ENCODE results near the gene GMPPB.
"Not testable (repeated sequence)": the region's sequence is repeated elsewhere in the genome, so short reads cannot be mapped to it uniquely, and the experiment has no call there.

Gene GMPPB

DNA sequence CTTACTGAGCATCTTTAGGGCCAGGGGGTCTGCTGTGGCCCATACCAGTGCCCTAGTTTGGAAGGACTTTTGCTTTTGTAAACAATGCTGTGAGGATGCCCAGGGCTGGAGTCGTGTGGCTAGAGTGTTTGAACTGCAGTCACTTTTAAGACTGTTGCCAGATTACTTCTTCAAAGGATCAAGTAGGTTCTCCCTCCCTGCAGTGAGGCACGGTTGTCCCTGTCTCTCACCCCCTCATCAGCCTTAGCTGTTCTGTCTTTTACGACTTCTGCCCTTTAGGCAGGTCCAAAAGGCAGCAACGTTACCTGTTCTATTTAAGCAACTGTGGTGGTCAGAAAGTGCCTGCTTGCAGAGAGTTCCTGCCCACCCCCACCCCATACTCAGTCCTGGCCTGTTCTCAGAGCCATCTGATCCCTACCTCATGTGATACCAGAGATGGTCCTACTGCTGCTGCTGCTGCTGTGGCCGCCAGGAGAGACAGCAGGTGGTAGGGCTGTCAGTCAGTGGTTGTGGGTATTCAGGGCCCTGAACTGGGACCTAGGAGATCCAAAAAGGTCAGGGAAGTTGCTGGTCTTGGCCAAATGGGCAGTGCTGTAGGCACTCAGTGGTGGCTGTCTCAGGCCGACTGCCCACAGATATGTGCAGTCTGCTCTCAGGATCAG, 29.2 kb downstream of the GMPPB start:
- not testable (repeated sequence) for DNase-seq (ENCODE audit: low read depth in 2 of 3, low spot score in 2 of 3)

DNA sequence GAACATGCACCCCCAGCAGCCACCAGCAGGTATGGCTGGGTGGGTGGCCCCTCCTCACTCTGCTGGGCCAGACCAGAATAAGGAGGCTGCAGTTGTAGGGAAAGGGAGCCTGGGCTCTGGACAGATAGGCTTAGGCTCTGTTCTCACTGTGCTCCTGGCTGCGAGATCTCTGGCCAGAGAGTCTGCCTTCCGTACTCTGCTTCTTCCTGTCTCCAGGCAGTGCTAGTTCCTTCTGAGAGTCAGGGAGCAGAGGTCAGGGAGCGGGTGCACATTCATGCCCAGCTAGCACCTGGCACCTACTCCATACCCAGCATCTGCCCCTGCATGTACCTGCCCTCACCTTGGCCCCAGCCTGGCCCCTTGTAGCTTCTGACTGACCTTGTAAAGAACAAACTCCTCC, 32.3 kb downstream of the GMPPB start:
- not testable (repeated sequence) for DNase-seq (ENCODE audit: low read depth in 2 of 3, low spot score in 2 of 3)

- not testable (repeated sequence) for DNase-seq (ENCODE audit: low read depth in 2 of 3, low spot score in 2 of 3)
Measured at GRCh38 chr3:49690856-49691255, 32.9 kb downstream of the GMPPB start.

GRCh38 chr3:49689908-49690624, 33.7 kb downstream of the GMPPB start:
- not testable (repeated sequence) for DNase-seq (ENCODE audit: low read depth in 2 of 3, low spot score in 2 of 3)

DNA sequence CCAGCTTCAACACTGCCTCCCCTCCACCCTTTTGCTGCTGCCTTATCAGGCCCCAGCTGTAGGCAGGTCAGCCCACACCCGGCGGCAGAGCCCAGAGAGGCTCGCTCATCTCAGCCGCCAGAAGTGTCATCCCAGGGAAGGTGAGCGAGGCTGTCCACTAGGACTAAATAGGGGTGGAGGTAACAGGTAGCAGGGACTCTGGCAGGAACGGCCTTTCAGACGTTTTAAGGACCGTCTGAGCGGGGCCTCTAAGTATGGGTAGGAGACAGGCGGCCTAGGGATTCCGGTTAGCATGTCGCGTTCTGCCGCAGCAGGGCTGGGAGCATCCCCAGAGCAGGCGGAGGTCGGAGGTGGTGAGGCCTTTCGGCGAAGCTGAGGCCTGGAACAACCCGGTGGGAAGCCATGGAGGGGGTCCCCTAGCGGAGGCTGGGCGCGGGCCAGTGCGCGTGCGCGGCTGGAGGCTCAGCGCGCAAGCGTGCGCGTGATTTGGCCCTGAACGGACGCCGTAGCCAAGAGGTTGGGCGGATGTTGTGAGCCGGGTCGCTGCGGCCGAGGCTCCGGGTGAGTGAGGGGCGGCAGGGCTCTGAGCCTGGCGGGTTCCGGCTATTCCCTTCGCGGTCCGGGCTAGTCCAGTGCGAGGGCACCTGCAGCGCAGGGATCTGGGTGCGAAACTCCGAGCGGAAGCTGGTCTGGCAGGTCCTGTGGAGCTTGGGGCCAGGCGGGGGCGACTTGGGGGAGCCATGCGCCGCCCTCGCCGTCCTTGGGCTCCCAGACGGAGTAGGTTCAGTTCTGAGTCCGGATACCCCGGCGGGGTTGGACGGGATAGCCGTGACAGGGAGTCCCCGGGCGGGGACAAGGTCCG, 34.5 kb downstream of the GMPPB start, which contains the start of the genes MST1 and RNF123:
Gene MST1, minus strand, starts transcription at position 429 of the 862 bp plus-strand sequence. CDS start 783 bp downstream, outside the sequence.
Gene RNF123, plus strand, starts transcription at position 512 of the 862 bp plus-strand sequence. CDS start 1,609 bp downstream, outside the sequence.
- DNase-seq (ENCODE audit: low read depth in 2 of 3, low spot score in 2 of 3): peak; percentile 85 to 91 (median 90)

- not testable (repeated sequence) for DNase-seq (ENCODE audit: low read depth in 2 of 3, low spot score in 2 of 3)
Measured at GRCh38 chr3:49688338-49689045, 35.3 kb downstream of the GMPPB start.

DNA sequence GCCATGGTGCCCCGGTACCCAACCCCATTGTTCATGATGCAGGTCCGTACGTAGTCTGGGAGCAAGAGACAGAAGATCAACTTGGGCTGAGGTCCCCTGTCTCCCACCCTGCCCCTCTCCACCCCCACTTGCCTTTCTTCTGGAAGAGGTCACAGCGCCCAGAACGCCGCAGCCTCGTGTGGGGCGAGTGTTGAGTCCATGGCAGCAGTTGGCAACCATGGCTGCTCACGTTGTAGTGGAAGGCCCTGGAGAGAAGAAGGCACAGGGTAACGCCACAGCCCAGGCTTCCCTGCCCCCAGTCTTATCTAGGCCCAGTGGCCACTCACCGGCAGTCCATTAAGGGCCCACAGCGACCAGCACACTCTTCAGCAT, 36.3 kb downstream of the GMPPB start:
- not testable (repeated sequence) for DNase-seq (ENCODE audit: low read depth in 2 of 3, low spot score in 2 of 3)

- peak in 1 of 3 experiments; percentile 24 for DNase-seq (ENCODE audit: low read depth in 2 of 3, low spot score in 2 of 3)
Measured at GRCh38 chr3:49686769-49687423, 36.9 kb downstream of the GMPPB start.

- DNase-seq (ENCODE audit: low read depth in 2 of 3, low spot score in 2 of 3): not testable (repeated sequence)
Measured at GRCh38 chr3:49686346-49686745, 37.4 kb downstream of the GMPPB start.

- DNase-seq (ENCODE audit: low read depth in 2 of 3, low spot score in 2 of 3): not testable (repeated sequence)
Measured at GRCh38 chr3:49685846-49686245, 37.9 kb downstream of the GMPPB start.

- DNase-seq (ENCODE audit: low read depth in 2 of 3, low spot score in 2 of 3): not testable (repeated sequence)
Measured at GRCh38 chr3:49685103-49685502, 38.6 kb downstream of the GMPPB start.

DNA sequence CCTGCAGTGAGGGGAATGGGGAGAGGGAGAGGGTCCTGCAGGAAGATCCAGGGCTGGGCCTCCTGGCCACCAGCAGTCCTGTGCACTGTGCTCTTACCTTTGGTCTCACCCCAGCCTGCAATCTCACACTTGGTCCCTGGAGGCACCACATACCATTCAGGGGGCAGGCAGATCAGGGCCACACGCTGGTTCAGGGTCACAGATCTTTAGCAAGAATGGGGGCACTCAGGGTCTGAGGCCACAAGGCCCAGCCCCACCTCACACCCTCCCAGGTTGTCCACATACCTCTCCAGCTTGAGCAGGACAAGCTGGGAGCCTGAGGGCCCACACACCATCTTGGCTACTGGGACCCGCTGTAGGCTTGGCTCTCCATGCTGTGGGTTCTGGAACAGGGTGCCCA, 39.3 kb downstream of the GMPPB start:
- not testable (repeated sequence) for DNase-seq (ENCODE audit: low read depth in 2 of 3, low spot score in 2 of 3)

GRCh38 chr3:49683162-49683561, 40.6 kb downstream of the GMPPB start:
- DNase-seq (ENCODE audit: low read depth in 2 of 3, low spot score in 2 of 3): no peak

GRCh38 chr3:49681543-49681942, 42.2 kb downstream of the GMPPB start:
- DNase-seq (ENCODE audit: low read depth in 2 of 3, low spot score in 2 of 3): no peak

DNA sequence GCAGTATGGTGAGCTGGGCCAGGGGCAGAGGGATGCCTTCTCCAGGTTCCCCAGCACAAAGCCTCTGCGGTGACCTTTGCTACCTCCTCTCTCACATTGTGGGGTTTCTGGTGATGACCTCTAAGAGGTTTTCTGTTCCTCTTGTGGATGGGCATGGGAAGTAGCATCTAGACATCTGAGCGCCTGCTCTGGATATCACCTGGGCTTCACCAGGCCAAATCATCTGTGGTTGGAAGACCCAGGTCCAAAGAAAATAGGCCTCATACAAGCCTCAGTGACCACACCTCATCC, 42.6 kb downstream of the GMPPB start:
- DNase-seq (ENCODE audit: low read depth in 2 of 3, low spot score in 2 of 3): no peak

DNA sequence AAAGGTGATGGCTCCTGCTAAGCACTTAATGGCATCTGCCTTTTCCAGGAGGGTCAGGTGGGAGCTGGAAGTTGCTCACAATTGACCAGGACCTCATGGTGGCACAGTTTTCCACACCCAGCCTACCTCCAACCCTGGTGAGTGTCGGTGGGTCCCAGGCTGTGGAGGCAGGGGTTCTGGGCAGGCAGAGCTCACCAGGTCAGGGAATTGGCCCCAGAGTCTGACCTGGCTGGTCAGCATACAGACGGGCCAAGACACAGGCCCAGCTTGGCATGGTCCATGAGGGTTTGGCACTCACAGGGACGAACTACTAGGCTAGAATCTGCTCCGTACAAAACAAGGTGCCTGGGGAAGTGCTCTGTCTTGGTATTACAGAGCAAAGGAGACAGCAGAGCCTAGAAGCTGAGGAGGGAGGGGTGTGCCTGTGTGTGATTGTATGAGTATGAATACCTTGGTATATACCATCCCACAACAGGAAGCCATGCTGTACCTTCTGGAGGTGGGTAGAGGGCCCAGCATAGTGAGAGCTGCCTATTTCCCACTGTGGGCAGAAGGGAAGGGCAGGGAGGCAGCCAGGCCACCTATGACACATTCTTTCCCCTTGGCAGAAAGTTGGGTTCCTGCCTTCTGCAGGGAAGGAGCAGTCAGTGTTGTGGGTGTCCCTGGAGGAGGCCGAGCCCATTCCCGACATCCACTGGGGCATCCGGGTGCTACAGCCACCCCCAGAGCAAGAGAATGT, 43.1 kb downstream of the GMPPB start:
- DNase-seq (ENCODE audit: low read depth in 2 of 3, low spot score in 2 of 3): no peak

GRCh38 chr3:49675912-49676311, 47.8 kb downstream of the GMPPB start:
- DNase-seq (ENCODE audit: low read depth in 2 of 3, low spot score in 2 of 3): no peak

GRCh38 chr3:49674497-49674983, 49.2 kb downstream of the GMPPB start:
- no peak for DNase-seq (ENCODE audit: low read depth in 2 of 3, low spot score in 2 of 3)

DNA sequence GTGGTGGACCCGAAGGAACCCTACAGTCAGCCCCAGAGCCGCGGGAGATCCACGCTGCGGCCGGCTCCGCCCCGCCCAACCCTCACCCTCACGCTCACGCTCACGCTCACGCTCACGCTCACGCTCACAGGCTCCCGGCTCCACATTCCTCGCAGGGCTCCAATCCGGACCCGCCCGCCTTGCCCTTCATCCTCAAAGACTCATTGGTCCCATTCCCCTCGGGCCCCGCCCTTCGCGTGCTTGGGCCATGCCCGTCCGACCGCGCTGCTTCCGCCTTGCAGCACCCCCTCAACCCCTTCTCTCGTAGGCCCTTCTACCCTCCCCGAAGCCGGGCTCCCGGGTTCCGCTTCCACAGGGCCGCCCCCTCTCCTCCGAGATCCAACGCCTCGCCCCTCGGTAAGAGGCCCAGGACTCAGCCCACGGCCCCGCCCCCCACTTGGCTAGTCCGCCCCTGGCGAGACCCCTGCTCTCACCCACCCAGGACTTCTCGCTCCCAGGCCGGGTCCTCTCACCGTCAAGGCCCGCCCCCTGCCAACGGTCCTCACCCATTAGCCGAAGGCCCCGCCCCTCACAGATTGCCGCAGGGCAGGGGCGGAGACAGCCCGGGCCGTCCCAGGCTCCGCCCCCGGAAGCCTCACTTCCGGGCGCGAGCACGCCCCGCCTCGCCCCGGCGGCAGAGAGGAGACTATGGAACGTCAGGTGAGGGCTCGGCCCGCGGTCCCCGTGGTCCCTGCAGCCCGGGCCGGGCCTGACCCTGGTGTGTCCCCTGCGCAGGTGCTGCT, 49.8 kb downstream of the GMPPB start, which contains the start of gene APEH:
Gene APEH, plus strand, starts transcription at position 637 of the 782 bp plus-strand sequence. Its CDS starts 51 bp downstream, at position 688.
- peak; percentile 94 to 98 (median 94) for DNase-seq (ENCODE audit: low read depth in 2 of 3, low spot score in 2 of 3)

Data from activated CD8-positive, alpha-beta memory T cell treated with anti-CD3 and anti-CD28 coated beads for 48 hours (primary cell).